ENCODE measurements around the gene MRPL40.

DNA sequence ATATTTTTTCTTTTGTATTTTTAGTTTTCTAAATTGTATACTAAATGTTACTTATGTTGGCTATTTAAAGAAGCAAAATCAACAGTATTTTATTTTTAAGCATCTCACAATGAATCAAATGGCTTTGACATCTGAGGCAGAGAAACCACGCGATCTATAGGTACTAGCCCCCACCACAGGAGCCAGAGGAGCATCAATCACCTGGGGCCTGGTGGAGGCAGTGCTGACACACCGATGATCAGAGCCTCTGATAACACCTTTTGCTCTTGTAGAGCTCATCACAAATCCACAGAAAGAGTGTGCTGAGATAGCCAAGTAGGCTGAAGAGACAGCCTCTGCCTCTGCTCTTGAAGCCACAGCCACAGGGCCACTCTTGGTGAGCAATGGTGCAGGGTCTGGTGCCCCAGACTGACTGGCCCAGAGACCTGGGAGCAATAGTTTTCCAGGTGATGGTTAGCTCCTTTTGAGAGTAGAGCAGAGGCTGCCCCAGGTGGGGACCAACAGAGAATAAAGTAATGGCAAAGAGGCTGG, 26.0 kb upstream of the MRPL40 start:
- TF ChIP-seq, protein P1, sequence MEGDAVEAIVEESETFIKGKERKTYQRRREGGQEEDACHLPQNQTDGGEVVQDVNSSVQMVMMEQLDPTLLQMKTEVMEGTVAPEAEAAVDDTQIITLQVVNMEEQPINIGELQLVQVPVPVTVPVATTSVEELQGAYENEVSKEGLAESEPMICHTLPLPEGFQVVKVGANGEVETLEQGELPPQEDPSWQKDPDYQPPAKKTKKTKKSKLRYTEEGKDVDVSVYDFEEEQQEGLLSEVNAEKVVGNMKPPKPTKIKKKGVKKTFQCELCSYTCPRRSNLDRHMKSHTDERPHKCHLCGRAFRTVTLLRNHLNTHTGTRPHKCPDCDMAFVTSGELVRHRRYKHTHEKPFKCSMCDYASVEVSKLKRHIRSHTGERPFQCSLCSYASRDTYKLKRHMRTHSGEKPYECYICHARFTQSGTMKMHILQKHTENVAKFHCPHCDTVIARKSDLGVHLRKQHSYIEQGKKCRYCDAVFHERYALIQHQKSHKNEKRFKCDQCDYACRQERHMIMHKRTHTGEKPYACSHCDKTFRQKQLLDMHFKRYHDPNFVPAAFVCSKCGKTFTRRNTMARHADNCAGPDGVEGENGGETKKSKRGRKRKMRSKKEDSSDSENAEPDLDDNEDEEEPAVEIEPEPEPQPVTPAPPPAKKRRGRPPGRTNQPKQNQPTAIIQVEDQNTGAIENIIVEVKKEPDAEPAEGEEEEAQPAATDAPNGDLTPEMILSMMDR (IDR thresholded peaks at IDR 0.05) = no peak
- no peak for TF ChIP-seq POLR2A (IDR thresholded peaks at IDR 0.05)
